ENCODE measurements around the gene OR6C70.
"Not testable (repeated sequence)": the region's sequence is repeated elsewhere in the genome, so short reads cannot be mapped to it uniquely, and the experiment has no call there.

The OR6C70 gene

GRCh38 chr12:55470088-55470829 is at the start of gene OR6C70:
Gene OR6C70, minus strand, starts transcription at chr12:55470138. Its CDS starts 0 bp downstream, at chr12:55470138.
- no peak for DNase-seq

GRCh38 chr12:55516391-55516790 is 46.5 kb upstream of the OR6C70 start:
- no peak for DNase-seq

GRCh38 chr12:55515696-55516095 is 45.8 kb upstream of the OR6C70 start:
- no peak for DNase-seq

- DNase-seq: no peak
Measured at GRCh38 chr12:55501601-55502000, 31.7 kb upstream of the OR6C70 start.

GRCh38 chr12:55499810-55500252 is 29.9 kb upstream of the OR6C70 start:
- DNase-seq: no peak

- no peak for DNase-seq
Measured at GRCh38 chr12:55499231-55499630, 29.3 kb upstream of the OR6C70 start.

- DNase-seq: no peak
Measured at GRCh38 chr12:55495490-55495889, 25.6 kb upstream of the OR6C70 start.

- DNase-seq: no peak
Measured at GRCh38 chr12:55492078-55492477, 22.1 kb upstream of the OR6C70 start, which contains the start of gene OR6C68. Gene OR6C68, plus strand, starts transcription at chr12:55492378. Its CDS starts 0 bp downstream, at chr12:55492378.

- not testable (repeated sequence) for DNase-seq
Measured at GRCh38 chr12:55484284-55484683, 14.3 kb upstream of the OR6C70 start.

GRCh38 chr12:55479136-55479535 is 9.2 kb upstream of the OR6C70 start:
- DNase-seq: not testable (repeated sequence)

GRCh38 chr12:55472264-55472663 is 2.3 kb upstream of the OR6C70 start:
- DNase-seq: no peak

- no peak for DNase-seq
Measured at GRCh38 chr12:55469291-55469690, 647 bp downstream of the OR6C70 start.

- DNase-seq: no peak
Measured at GRCh38 chr12:55467836-55468235, 2.1 kb downstream of the OR6C70 start.

- not testable (repeated sequence) for DNase-seq
Measured at GRCh38 chr12:55464926-55465325, 5.0 kb downstream of the OR6C70 start.

- no peak for DNase-seq
Measured at GRCh38 chr12:55448825-55449224, 21.1 kb downstream of the OR6C70 start.

- DNase-seq: no peak
Measured at GRCh38 chr12:55446326-55446725, 23.6 kb downstream of the OR6C70 start.

GRCh38 chr12:55445357-55445756 is 24.6 kb downstream of the OR6C70 start:
- DNase-seq: no peak

- DNase-seq: no peak
Measured at GRCh38 chr12:55443776-55444175, 26.2 kb downstream of the OR6C70 start, which contains the start of gene OR6C2. Gene OR6C2, plus strand, starts transcription at chr12:55444076. Its CDS starts 8,138 bp downstream, at chr12:55452214.

- not testable (repeated sequence) for DNase-seq
Measured at GRCh38 chr12:55441233-55441632, 28.7 kb downstream of the OR6C70 start.

- no peak for DNase-seq
Measured at GRCh38 chr12:55428331-55429243, 41.4 kb downstream of the OR6C70 start.

GRCh38 chr12:55425954-55426353 is 44.0 kb downstream of the OR6C70 start, which contains the start of gene OR6C76:
Gene OR6C76, plus strand, starts transcription at chr12:55426254. Its CDS starts 0 bp downstream, at chr12:55426254.
- no peak for DNase-seq

- DNase-seq: no peak
Measured at GRCh38 chr12:55420307-55420962, 49.5 kb downstream of the OR6C70 start.

Data from activated CD4-positive, alpha-beta T cell treated with anti-CD3 and anti-CD28 coated beads, Interleukin-2, amount 50 U/mL, for 48 hours (primary cell).